Stimulated activated naive B cell treated with anti-CD40 and anti-IgM and Interleukin-4, amounts not matched to agents 10 μg/mL and 1 μg/mL and 100 μg/mL, for 72 hours (primary cell): Measurements from ENCODE around the gene HNRNPUL1.
A peak's percentile ranks its signal among the peaks of the same experiment; 100 is the strongest.

ENCODE experiments used
- ATAC-seq, 2 donors: fragments of 150-1000 bp; cut with Tn5 transposase; replicated peaks; 2 replicates each; pipeline ENCODE4 v1.10.0; 2021; ENCODE audit warnings: moderate library complexity in 1 of 2
- DNase-seq: peaks from one replicate; pipeline ENCODE4 v3.0.0; 2021
- H3K27ac Mint-ChIP-seq: one replicate; pipeline ENCODE4 v1.8.0; 2022; ENCODE audit warnings: mild to moderate bottlenecking, mixed read lengths
- H3K27me3 Mint-ChIP-seq, 2 donors: one replicate each; pipeline ENCODE4 v1.8.0; 2022; ENCODE audit warnings: mixed read lengths in 2 of 2
- H3K36me3 Mint-ChIP-seq, 2 donors: one replicate each; pipeline ENCODE4 v1.8.0; 2022; ENCODE audit warnings: mixed read lengths in 2 of 2, mild to moderate bottlenecking in 1 of 2
- H3K4me1 Mint-ChIP-seq, 2 donors: one replicate each; pipeline ENCODE4 v1.8.0; 2022; ENCODE audit warnings: mixed read lengths in 2 of 2, mild to moderate bottlenecking in 1 of 2
- H3K4me3 Mint-ChIP-seq, 2 donors: one replicate each; pipeline ENCODE4 v1.8.0; 2022; ENCODE audit warnings: mild to moderate bottlenecking in 2 of 2, mixed read lengths in 2 of 2, moderate library complexity in 1 of 2
- H3K9me3 Mint-ChIP-seq, 2 donors: one replicate each; pipeline ENCODE4 v1.8.0; 2022; ENCODE audit warnings: mixed read lengths in 2 of 2, mild to moderate bottlenecking in 1 of 2

Gene HNRNPUL1

DNA sequence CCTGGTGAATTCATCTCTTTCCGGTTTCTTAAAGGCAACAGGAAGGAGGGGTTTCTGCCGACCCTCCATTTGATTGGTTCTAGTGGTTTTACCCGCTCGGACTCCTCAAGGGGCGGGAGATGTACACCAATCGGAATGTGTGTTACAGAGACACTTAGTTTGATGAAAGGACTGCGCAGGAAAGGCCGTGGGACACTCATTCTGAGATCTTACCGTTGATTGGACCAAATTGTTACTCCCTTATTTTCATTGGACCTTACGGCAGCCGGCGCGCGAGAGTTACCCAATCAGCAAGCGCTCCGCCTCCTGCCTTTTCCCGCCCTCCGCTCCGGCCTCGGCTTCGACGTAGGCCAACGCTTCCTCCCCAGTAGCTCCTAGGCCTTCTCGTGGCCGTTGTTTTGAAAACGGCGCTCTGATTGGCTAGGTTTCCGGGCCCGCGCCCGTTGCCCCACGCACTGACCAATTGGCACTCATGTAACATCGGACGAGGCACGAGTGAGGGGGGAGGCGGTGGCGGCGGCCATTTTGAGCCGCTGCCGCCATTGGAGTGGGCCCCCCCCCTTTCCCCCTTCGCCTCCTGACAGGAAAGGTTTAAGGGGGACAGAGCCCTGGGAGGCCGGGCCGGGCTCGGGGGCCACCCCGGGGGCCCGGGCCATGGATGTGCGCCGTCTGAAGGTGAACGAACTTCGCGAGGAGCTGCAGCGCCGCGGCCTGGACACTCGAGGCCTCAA is at the start of gene HNRNPUL1:
TSS of gene HNRNPUL1 (plus strand) at position 523 of the 731 bp plus-strand sequence. CDS start at position 655, 132 bp downstream.
- Mint-ChIP-seq H3K4me1 (peaks cover 29 to 47% of the 10 kb centered on the region in 2 donors), H3K9me3 (peaks cover 0 to 1% of the 10 kb centered on the region in 2 donors), H3K36me3 (peaks cover 18 to 20% of the 10 kb centered on the region in 2 donors), H3K4me3 (peak within 1 kb of the TSS; percentile 95 to 100), H3K27ac (peak within 1 kb of the TSS; percentile 100), H3K27me3 (no peaks in the 10 kb centered on the region)
- peak; percentile 70 to 78 for ATAC-seq
- DNase-seq = peak; percentile 100

- no peak overlapping the region for H3K27ac Mint-ChIP-seq
- ATAC-seq (no peak), DNase-seq (no peak)
- H3K4me1 Mint-ChIP-seq = peaks cover 6 to 8% of the 10 kb centered on the region in 2 donors
- H3K27me3 Mint-ChIP-seq = peaks cover 42 to 64% of the 10 kb centered on the region in 2 donors
- H3K4me3 Mint-ChIP-seq = no peak overlapping the region
- no peaks in the 10 kb centered on the region for H3K9me3 Mint-ChIP-seq
- no peaks in the 10 kb centered on the region for H3K36me3 Mint-ChIP-seq
These were observed 46.4 kb upstream of the HNRNPUL1 start for GRCh38 chr19:41217741-41218140.

DNA sequence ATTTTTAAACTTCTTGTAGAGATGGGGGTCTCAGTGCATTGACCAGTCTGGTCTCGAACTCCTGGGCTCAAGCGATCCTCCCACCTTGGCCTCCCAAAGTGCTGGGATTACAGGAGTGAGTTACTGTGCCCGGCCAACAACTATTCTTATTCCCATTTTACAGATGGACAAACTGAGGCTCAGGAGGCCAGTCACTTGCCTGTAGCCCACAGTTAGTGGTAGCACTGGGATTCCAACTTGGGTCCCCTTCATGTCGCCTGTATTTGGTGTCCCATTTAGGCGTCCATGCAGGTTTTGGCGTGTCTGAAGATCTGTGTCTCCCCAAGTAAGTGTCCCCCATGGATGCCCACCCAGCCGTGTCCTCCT is 45.9 kb upstream of the HNRNPUL1 start:
- Mint-ChIP-seq H3K9me3 (no peaks in the 10 kb centered on the region), H3K36me3 (no peaks in the 10 kb centered on the region), H3K27ac (peak overlapping the region; percentile 10), H3K4me1 (peaks cover 8% of the 10 kb centered on the region in 2 donors), H3K27me3 (peaks cover 47 to 69% of the 10 kb centered on the region in 2 donors), H3K4me3 (peak overlapping the region in 1 of 2 donors; percentile 10)
- no peak for ATAC-seq
- no peak for DNase-seq

GRCh38 chr19:41218615-41219507 is 45.3 kb upstream of the HNRNPUL1 start, which contains the start of gene AXL:
Gene AXL, plus strand, starts transcription at chr19:41219223. Its CDS starts 170 bp downstream, at chr19:41219393.
- no peaks in the 10 kb centered on the region for H3K36me3 Mint-ChIP-seq
- peaks cover 52 to 75% of the 10 kb centered on the region in 2 donors for H3K27me3 Mint-ChIP-seq
- no peak for DNase-seq
- no peak for ATAC-seq
- no peaks in the 10 kb centered on the region for H3K9me3 Mint-ChIP-seq
- H3K27ac Mint-ChIP-seq = peak within 1 kb of the TSS; percentile 68
- H3K4me1 Mint-ChIP-seq = peaks cover 8 to 11% of the 10 kb centered on the region in 2 donors
- H3K4me3 Mint-ChIP-seq = peak within 1 kb of the TSS in 1 of 2 donors; percentile 10

DNA sequence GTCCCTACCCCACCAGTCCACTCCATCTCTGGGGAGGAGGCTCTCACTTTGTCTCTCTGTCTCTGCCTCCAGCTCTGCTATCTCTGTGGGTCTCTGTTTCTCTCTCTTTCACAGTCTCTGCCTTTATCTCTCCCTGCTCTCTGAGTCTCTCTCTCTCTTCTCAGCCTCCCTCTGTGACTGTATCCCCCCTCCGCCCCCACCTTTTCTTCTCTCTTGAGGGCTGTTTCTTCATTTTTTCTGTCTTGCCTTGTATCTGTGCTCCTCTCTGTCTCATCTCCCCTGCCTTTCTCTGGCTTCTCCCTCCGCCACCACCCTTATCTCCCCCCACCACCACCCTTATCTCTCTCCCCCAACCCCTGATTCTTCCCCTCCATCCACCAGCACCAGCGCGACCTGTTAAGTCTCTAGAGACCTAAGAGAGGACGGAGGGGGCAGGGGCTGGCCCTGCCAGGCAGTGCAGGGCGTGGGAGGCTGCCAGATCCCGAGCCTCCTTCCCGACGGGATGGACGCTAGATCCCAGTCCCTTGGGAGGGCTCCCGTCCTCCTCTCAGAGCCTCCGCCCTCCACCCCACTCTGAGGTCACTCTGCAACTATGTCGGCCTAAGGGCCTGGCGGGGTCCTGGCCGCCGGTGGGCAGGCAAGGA is 44.1 kb upstream of the HNRNPUL1 start:
- no peaks in the 10 kb centered on the region for H3K36me3 Mint-ChIP-seq
- no peak for DNase-seq
- no peaks in the 10 kb centered on the region for H3K9me3 Mint-ChIP-seq
- peaks cover 8 to 11% of the 10 kb centered on the region in 2 donors for H3K4me1 Mint-ChIP-seq
- peaks cover 59 to 87% of the 10 kb centered on the region in 2 donors for H3K27me3 Mint-ChIP-seq
- ATAC-seq = no peak
- H3K27ac Mint-ChIP-seq = peak overlapping the region; percentile 32
- no peak overlapping the region for H3K4me3 Mint-ChIP-seq

GRCh38 chr19:41220811-41221210 is 43.4 kb upstream of the HNRNPUL1 start:
- Mint-ChIP-seq H3K27me3 (peaks cover 66 to 93% of the 10 kb centered on the region in 2 donors), H3K36me3 (no peaks in the 10 kb centered on the region), H3K4me3 (no peak overlapping the region), H3K9me3 (no peaks in the 10 kb centered on the region), H3K4me1 (peaks cover 12 to 14% of the 10 kb centered on the region in 2 donors), H3K27ac (no peak overlapping the region)
- DNase-seq (no peak), ATAC-seq (no peak)

DNA sequence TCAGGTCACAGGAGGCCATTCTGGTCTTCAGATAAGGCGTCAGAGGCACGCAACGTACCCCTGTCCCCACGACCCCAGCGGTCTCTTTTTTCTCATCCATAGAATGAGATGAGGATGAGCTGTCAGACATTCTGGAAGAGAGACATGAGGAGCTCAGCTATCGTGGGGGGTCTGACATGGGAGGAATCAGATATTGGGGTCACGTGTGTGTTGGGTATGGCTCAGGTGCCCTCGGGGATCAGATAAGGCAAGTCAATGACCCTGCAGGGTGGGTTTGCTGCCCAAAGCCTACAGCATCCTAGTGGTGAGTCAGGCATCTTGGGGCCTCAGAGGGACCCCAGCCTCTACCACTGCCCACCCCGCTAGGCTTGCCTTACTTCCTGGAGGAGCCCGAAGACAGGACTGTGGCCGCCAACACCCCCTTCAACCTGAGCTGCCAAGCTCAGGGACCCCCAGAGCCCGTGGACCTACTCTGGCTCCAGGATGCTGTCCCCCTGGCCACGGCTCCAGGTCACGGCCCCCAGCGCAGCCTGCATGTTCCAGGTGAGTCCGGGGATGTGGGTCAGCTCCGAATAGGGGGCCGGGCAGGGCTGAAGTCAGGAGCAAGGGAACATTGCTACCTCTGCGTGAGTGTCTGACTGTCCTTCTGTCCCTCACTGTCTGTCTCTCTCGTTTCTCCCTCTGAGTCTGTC is 42.5 kb upstream of the HNRNPUL1 start:
- no peak overlapping the region for H3K4me3 Mint-ChIP-seq
- H3K27ac Mint-ChIP-seq = no peak overlapping the region
- ATAC-seq = no peak
- H3K27me3 Mint-ChIP-seq = peaks cover 70 to 90% of the 10 kb centered on the region in 2 donors
- H3K9me3 Mint-ChIP-seq = no peaks in the 10 kb centered on the region
- H3K36me3 Mint-ChIP-seq = no peaks in the 10 kb centered on the region
- H3K4me1 Mint-ChIP-seq = peaks cover 13 to 16% of the 10 kb centered on the region in 2 donors
- no peak for DNase-seq

DNA sequence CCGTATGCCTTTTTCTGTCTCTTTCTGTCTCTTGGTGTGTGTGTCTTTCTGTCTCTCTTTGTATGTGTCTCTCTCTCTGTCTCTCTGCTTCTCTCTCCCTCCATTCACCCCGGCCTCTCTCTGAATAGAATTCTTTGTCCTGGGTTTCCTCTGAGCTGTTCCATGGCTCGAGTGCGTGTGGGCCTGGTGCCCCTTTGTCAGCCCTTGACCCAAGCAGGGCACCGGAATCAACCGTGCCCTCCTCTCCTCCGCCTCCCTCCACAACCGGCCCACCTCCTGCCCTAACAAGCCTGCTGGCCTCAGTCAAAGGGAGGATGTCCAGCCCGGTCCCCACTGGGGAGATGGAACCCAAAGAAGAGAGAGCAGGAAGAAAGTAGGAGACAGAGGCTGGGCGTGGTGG is 41.9 kb upstream of the HNRNPUL1 start:
- H3K27ac Mint-ChIP-seq = no peak overlapping the region

GRCh38 chr19:41223431-41224234 is 40.5 kb upstream of the HNRNPUL1 start:
- Mint-ChIP-seq H3K4me1 (peaks cover 9 to 14% of the 10 kb centered on the region in 2 donors), H3K27me3 (peaks cover 64 to 79% of the 10 kb centered on the region in 2 donors)
- ATAC-seq = peak; percentile 22 to 51

More for the DNA sequence above, 41.9 kb upstream of the HNRNPUL1 start:
- no peaks in the 10 kb centered on the region for H3K9me3 Mint-ChIP-seq
- peaks cover 65 to 88% of the 10 kb centered on the region in 2 donors for H3K27me3 Mint-ChIP-seq
- H3K36me3 Mint-ChIP-seq = no peaks in the 10 kb centered on the region
- no peak for ATAC-seq
- H3K4me3 Mint-ChIP-seq = no peak overlapping the region
- peaks cover 13 to 16% of the 10 kb centered on the region in 2 donors for H3K4me1 Mint-ChIP-seq
- DNase-seq = no peak

GRCh38 chr19:41224632-41225031 is 39.5 kb upstream of the HNRNPUL1 start:
- no peak overlapping the region for H3K27ac Mint-ChIP-seq
- peaks cover 5 to 10% of the 10 kb centered on the region in 2 donors for H3K4me1 Mint-ChIP-seq
- DNase-seq = no peak

More at GRCh38 chr19:41223431-41224234, 40.5 kb upstream of the HNRNPUL1 start:
- no peaks in the 10 kb centered on the region for H3K36me3 Mint-ChIP-seq
- no peak overlapping the region for H3K27ac Mint-ChIP-seq
- DNase-seq = no peak
- no peaks in the 10 kb centered on the region for H3K9me3 Mint-ChIP-seq
- H3K4me3 Mint-ChIP-seq = no peak overlapping the region

GRCh38 chr19:41225238-41226052 is 38.7 kb upstream of the HNRNPUL1 start:
- Mint-ChIP-seq H3K4me3 (peak overlapping the region; percentile 20 to 67), H3K9me3 (no peaks in the 10 kb centered on the region), H3K27ac (no peak overlapping the region), H3K4me1 (peaks cover 5 to 10% of the 10 kb centered on the region in 2 donors), H3K36me3 (no peaks in the 10 kb centered on the region), H3K27me3 (peaks cover 49 to 62% of the 10 kb centered on the region in 2 donors)
- DNase-seq (no peak), ATAC-seq (peak in 1 of 2 donors; percentile 28)

More at GRCh38 chr19:41224632-41225031, 39.5 kb upstream of the HNRNPUL1 start:
- no peaks in the 10 kb centered on the region for H3K9me3 Mint-ChIP-seq
- peaks cover 56 to 70% of the 10 kb centered on the region in 2 donors for H3K27me3 Mint-ChIP-seq
- ATAC-seq = no peak
- no peak overlapping the region for H3K4me3 Mint-ChIP-seq
- no peaks in the 10 kb centered on the region for H3K36me3 Mint-ChIP-seq
